ENCODE measurements around the gene SNX27. TPM values are rescaled to one million over a fixed set of nuclear protein-coding genes. Genes with fewer than 3 reads are reported as not detected.

The SNX27 gene
- total RNA-seq, 6 experiments from 2014 or later = 29.2 to 31.8 (median 31.0) TPM

- DNase-seq = no peak
- peaks cover 70% of the 10 kb centered on the region for H3K27me3 Mint-ChIP-seq (ENCODE audit: insufficient read depth)
- no peaks in the 10 kb centered on the region for H3K36me3 Mint-ChIP-seq (ENCODE audit: low read depth)
- H3K9me3 Mint-ChIP-seq = no peaks in the 10 kb centered on the region
- peaks cover 26% of the 10 kb centered on the region for H3K4me1 Mint-ChIP-seq (ENCODE audit: low read depth)
- no peak for TF ChIP-seq CTCF (IDR thresholded peaks at IDR 0.05)
- no peak overlapping the region for H3K4me3 Mint-ChIP-seq
- no peak overlapping the region for H3K27ac Mint-ChIP-seq
Observed at GRCh38 chr1:151718666-151719065, 106.8 kb downstream of the SNX27 start.

DNA sequence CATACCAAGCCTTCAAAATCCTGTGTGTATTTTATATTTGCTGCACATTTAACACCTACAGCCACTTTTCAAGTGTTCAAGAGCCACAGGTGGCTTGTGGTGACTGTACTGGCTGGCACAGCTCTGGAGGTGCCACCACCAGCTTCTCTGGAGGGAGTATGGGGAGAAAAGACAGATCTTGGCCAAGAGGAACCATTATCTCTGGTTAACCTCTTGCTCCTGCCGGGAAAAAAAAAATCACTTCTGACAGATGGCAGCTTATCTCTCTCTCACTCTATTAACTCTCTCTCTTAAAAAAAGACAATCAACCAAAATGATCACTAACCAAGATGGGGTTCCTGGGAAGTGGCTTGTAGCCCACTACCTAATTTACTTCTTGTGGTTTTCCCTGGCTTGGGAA, 108.3 kb downstream of the SNX27 start:
- no peak for TF ChIP-seq CTCF (IDR thresholded peaks at IDR 0.05)
- no peak overlapping the region for H3K27ac Mint-ChIP-seq
- DNase-seq = no peak
- no peaks in the 10 kb centered on the region for H3K9me3 Mint-ChIP-seq
- peaks cover 26% of the 10 kb centered on the region for H3K4me1 Mint-ChIP-seq (ENCODE audit: low read depth)
- H3K36me3 Mint-ChIP-seq (ENCODE audit: low read depth) = no peaks in the 10 kb centered on the region
- H3K27me3 Mint-ChIP-seq (ENCODE audit: insufficient read depth) = peaks cover 69% of the 10 kb centered on the region
- peak overlapping the region; percentile 84; the same call in 1 of the 2 replicates for H3K4me3 Mint-ChIP-seq

GRCh38 chr1:151720554-151720953, 108.7 kb downstream of the SNX27 start:
- H3K9me3 Mint-ChIP-seq = no peaks in the 10 kb centered on the region
- H3K4me3 Mint-ChIP-seq = peak overlapping the region; percentile 84
- H3K27ac Mint-ChIP-seq = no peak overlapping the region
- peaks cover 26% of the 10 kb centered on the region for H3K4me1 Mint-ChIP-seq (ENCODE audit: low read depth)
- no peak for DNase-seq
- TF ChIP-seq CTCF (IDR thresholded peaks at IDR 0.05) = no peak
- H3K36me3 Mint-ChIP-seq (ENCODE audit: low read depth) = no peaks in the 10 kb centered on the region
- peaks cover 69% of the 10 kb centered on the region for H3K27me3 Mint-ChIP-seq (ENCODE audit: insufficient read depth)

DNA sequence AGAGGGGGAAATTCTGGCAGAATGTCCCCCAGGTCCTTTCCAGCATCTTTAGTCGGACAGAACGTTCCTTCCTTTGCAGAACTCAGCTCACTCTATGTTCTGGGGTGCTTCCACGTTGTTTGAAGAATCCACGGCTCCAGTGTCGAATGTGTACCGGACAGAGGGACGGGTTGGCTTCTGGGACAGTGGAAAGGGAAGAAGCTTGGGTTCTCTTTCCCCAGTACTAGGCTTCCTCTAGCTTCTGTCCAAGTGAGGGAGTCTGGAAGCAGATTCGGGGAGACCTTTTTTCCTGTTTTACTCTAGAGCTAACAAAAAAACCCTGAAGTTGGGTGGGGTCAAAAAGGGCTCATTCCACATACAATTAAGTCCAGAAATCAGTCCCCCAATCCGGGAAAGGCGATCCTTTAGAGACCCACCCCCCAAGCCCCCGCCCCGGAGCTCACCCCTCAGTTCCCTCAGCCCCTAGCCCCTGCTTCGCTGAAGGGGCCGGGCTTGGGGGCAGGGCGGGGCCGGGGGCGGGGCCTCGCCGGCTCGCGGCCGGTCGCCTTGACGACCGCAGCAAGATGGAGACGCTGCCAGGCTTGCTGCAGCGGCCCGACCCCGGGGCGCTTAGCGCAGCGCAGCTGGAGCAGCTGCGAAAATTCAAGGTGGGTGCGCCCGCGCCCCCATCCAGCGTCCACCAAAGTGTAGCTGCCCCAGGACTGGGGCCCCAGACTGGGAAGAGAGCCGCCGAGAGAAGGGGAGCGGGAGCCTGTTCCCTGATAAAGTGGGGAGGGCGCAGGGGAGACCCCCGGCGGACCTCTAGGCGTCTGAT, 109.3 kb downstream of the SNX27 start, which contains the start of gene RIIAD1:
Gene RIIAD1, plus strand, starts transcription at position 549 of the 814 bp plus-strand sequence. Its CDS starts 15 bp downstream, at position 564.
- DNase-seq = no peak
- TF ChIP-seq CTCF (IDR thresholded peaks at IDR 0.05) = no peak
- Mint-ChIP-seq H3K27ac (peak within 1 kb of the TSS; percentile 42; the same call in 1 of the 2 replicates), H3K27me3 (ENCODE audit: insufficient read depth) (peaks cover 73% of the 10 kb centered on the region), H3K4me1 (ENCODE audit: low read depth) (peaks cover 26% of the 10 kb centered on the region), H3K4me3 (peak within 1 kb of the TSS; percentile 84), H3K9me3 (no peaks in the 10 kb centered on the region), H3K36me3 (ENCODE audit: low read depth) (no peaks in the 10 kb centered on the region)

DNA sequence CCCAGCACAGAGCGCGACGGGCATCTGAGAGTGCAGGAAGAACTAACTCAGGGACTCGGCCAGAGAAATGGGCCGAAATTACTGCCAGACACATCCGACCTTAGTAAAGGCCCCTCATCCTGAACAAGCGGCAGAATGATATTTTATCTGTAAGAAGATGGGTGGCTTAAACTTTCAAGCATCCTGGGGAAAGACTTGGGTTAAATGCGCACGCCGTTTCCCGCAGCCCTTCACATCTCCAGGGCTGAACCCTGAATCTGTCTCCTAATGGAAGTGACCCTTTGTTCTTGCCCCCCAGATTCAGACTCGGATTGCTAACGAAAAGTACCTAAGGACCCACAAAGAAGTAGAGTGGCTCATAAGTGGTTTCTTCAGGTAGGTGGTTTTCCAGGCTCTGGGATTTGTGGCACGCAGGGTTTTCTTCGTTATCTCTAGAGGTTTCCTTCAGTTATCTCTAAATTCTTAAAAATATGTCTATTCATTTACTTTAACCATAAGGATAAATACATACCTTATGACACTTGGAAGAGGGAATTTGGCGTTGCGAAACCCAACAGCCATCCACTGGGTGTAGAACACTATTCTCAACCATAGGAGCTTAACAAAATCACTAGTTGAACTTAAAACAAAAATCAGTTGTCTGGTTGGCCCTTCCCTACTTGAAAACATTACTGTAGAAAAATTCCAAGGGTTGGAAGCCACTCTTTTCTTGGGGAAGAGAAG, 110.1 kb downstream of the SNX27 start:
- H3K27ac Mint-ChIP-seq = no peak overlapping the region
- DNase-seq = no peak
- H3K36me3 Mint-ChIP-seq (ENCODE audit: low read depth) = no peaks in the 10 kb centered on the region
- no peak for TF ChIP-seq CTCF (IDR thresholded peaks at IDR 0.05)
- H3K4me1 Mint-ChIP-seq (ENCODE audit: low read depth) = peaks cover 24% of the 10 kb centered on the region
- peak overlapping the region; percentile 84 for H3K4me3 Mint-ChIP-seq
- no peaks in the 10 kb centered on the region for H3K9me3 Mint-ChIP-seq
- H3K27me3 Mint-ChIP-seq (ENCODE audit: insufficient read depth) = peaks cover 72% of the 10 kb centered on the region

All from HFFc6 (cell line).